Suprapubic skin (tissue), 4 donors: ENCODE data around the gene ANKFN1. TPM values are rescaled to one million over a fixed set of nuclear protein-coding genes. Genes with fewer than 3 reads are reported as not detected.

Experiments
- DNase-seq, 2 donors: peaks; one replicate each; pipeline ENCODE4 v3.0.0-alpha.2; 2019; ENCODE audit warnings: low spot score in 2 of 2
- H3K27ac ChIP-seq: fragments of 200-600 bp; sonication (generic); one replicate; pipeline ENCODE4 v1.5.1; 2019
- H3K27me3 ChIP-seq: fragments of 200-600 bp; sonication (generic); one replicate; pipeline ENCODE4 v1.5.1; 2019
- H3K36me3 ChIP-seq: fragments of 200-600 bp; sonication (generic); one replicate; pipeline ENCODE4 v1.5.1; 2019
- H3K4me1 ChIP-seq: fragments of 200-600 bp; sonication (generic); one replicate; pipeline ENCODE4 v1.5.1; 2019
- H3K4me3 ChIP-seq: fragments of 200-600 bp; sonication (generic); one replicate; pipeline ENCODE4 v1.5.1; 2019; ENCODE audit warnings: mild to moderate bottlenecking
- H3K9me3 ChIP-seq: fragments of 200-600 bp; sonication (generic); one replicate; pipeline ENCODE4 v1.5.1; 2019
- EP300 ChIP-seq: sonication (generic); formaldehyde crosslinking; IDR thresholded peaks from one replicate; pipeline ENCODE4 v1.6.1; 2017; ENCODE audit warnings: antibody characterized with exemption
- POLR2A ChIP-seq, 2 donors: fragments of 450-650 bp; IDR thresholded peaks; one replicate each; pipeline ENCODE4 v1.6.1; 2017; ENCODE audit warnings: antibody characterized with exemption in 2 of 2, mild to moderate bottlenecking in 2 of 2, moderate library complexity in 2 of 2
- POLR2AphosphoS5 ChIP-seq, 3 donors: sonication (generic); formaldehyde crosslinking; IDR thresholded peaks; one replicate each; pipeline ENCODE4 v1.6.1; 2017; ENCODE audit warnings: antibody characterized with exemption in 3 of 3
- WGBS: methylation state at CpG from one replicate; pipeline ENCODE4 v1.1.5; 2018; 5-methylcytosine and 5-hydroxymethylcytosine counted together
- total RNA-seq, 4 donors: library from RNA; depleted of rRNA; stranded (reverse); fragments of >200 nt; gene quantifications; one replicate each; pipeline ENCODE4 v1.1.0, GENCODE V29; 2016
- TF ChIP-seq, protein P1 (sequence below), 2 donors: fragments of 200-600 bp in 1 of 2; fragments of 450-650 bp in 1 of 2; sonication (generic) in 1 of 2; IDR thresholded peaks; one replicate each; pipeline ENCODE4 v1.5.1; 2016 to 2019; ENCODE audit warnings: antibody characterized with exemption in 2 of 2, mild to moderate bottlenecking in 1 of 2, moderate library complexity in 1 of 2

The ANKFN1 gene
- total RNA-seq, 4 donors from 2014 or later = 0.81 to 3.1 (median 1.7) TPM

DNA sequence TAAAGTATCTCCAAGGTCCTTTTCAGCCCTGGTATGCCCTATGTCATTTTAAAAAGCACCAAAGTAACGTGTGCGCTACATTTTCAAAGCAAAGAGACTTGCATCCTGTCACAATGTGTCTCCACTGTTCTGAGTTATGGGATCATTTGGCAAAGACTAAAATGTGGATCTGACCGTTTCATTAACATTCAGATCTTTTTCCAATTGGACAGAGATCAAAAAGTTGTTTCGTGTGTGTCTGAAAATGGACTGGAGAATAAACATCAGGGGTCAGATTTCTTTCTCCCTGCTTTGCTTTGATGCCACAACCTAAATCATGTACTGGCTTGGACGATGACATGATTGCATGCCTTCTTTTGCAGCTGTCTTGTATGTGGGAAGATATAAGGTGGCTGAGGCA is 304.2 kb downstream of the ANKFN1 start:
- Histone ChIP-seq H3K9me3 (no peaks in the 10 kb centered on the region), H3K36me3 (no peaks in the 10 kb centered on the region), H3K27ac (no peak overlapping the region), H3K4me1 (no peaks in the 10 kb centered on the region), H3K27me3 (peaks cover 3% of the 10 kb centered on the region), H3K4me3 (no peak overlapping the region)
- DNase-seq = no peak
- TF ChIP-seq EP300 (no peak), POLR2AphosphoS5 (IDR thresholded peaks at IDR 0.05) (no peak), POLR2A (IDR thresholded peaks at IDR 0.05) (no peak)
- TF ChIP-seq, protein P1, sequence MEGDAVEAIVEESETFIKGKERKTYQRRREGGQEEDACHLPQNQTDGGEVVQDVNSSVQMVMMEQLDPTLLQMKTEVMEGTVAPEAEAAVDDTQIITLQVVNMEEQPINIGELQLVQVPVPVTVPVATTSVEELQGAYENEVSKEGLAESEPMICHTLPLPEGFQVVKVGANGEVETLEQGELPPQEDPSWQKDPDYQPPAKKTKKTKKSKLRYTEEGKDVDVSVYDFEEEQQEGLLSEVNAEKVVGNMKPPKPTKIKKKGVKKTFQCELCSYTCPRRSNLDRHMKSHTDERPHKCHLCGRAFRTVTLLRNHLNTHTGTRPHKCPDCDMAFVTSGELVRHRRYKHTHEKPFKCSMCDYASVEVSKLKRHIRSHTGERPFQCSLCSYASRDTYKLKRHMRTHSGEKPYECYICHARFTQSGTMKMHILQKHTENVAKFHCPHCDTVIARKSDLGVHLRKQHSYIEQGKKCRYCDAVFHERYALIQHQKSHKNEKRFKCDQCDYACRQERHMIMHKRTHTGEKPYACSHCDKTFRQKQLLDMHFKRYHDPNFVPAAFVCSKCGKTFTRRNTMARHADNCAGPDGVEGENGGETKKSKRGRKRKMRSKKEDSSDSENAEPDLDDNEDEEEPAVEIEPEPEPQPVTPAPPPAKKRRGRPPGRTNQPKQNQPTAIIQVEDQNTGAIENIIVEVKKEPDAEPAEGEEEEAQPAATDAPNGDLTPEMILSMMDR (IDR thresholded peaks at IDR 0.05) = no peak
- 57% methylated on average over 5 of the region's 5 CpGs for WGBS

GRCh38 chr17:56465886-56466285 is 312.6 kb downstream of the ANKFN1 start:
- TF ChIP-seq EP300 (no peak), POLR2AphosphoS5 (IDR thresholded peaks at IDR 0.05) (no peak), POLR2A (IDR thresholded peaks at IDR 0.05) (no peak)
- TF ChIP-seq, protein P1 (IDR thresholded peaks at IDR 0.05) = no peak
- H3K27me3 ChIP-seq = no peaks in the 10 kb centered on the region
- H3K36me3 ChIP-seq = no peaks in the 10 kb centered on the region
- 89% methylated on average over 1 of the region's 1 CpG for WGBS
- H3K27ac ChIP-seq = no peak overlapping the region
- H3K4me1 ChIP-seq = no peaks in the 10 kb centered on the region
- no peak overlapping the region for H3K4me3 ChIP-seq
- H3K9me3 ChIP-seq = no peaks in the 10 kb centered on the region
- DNase-seq = no peak

DNA sequence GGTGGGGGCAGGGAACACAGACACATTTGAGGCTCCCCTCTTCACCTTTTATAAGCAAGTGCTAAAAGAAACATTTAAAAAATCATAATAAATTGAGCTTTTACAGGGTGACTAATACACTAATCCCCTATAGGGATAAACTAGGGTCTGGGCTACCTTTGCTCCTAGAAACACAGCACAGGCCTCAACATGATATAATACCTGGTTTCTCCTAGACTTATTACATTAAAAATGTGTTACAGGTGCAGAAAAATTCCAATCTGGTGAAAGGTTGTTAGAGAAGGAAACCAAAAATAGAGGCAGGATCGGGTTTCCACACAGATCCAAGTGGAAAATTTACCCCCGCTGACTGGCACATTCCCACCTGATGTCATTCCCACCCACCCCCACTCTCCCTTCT is 315.6 kb downstream of the ANKFN1 start:
- TF ChIP-seq POLR2AphosphoS5 (IDR thresholded peaks at IDR 0.05) (no peak), POLR2A (IDR thresholded peaks at IDR 0.05) (no peak), EP300 (no peak)
- TF ChIP-seq, protein P1 (IDR thresholded peaks at IDR 0.05) = no peak
- Histone ChIP-seq H3K27me3 (no peaks in the 10 kb centered on the region), H3K4me3 (no peak overlapping the region), H3K4me1 (no peaks in the 10 kb centered on the region), H3K27ac (no peak overlapping the region), H3K36me3 (no peaks in the 10 kb centered on the region), H3K9me3 (no peaks in the 10 kb centered on the region)
- no peak for DNase-seq
- 52% methylated on average over 2 of the region's 2 CpGs for WGBS

- no peak for DNase-seq
- H3K4me3 ChIP-seq = no peak overlapping the region
- TF ChIP-seq POLR2A (IDR thresholded peaks at IDR 0.05) (no peak), POLR2AphosphoS5 (IDR thresholded peaks at IDR 0.05) (no peak), EP300 (no peak)
- TF ChIP-seq, protein P1 (IDR thresholded peaks at IDR 0.05) = no peak
- no peaks in the 10 kb centered on the region for H3K4me1 ChIP-seq
- WGBS = 92% methylated on average over 3 of the region's 3 CpGs
- no peaks in the 10 kb centered on the region for H3K36me3 ChIP-seq
- H3K27ac ChIP-seq = no peak overlapping the region
- no peaks in the 10 kb centered on the region for H3K9me3 ChIP-seq
- H3K27me3 ChIP-seq = no peaks in the 10 kb centered on the region
Observed at GRCh38 chr17:56471696-56472095, 318.4 kb downstream of the ANKFN1 start.

GRCh38 chr17:56475116-56475515 is 321.8 kb downstream of the ANKFN1 start:
- TF ChIP-seq POLR2AphosphoS5 (IDR thresholded peaks at IDR 0.05) = no peak
- no peak for TF ChIP-seq EP300
- no peak for TF ChIP-seq POLR2A (IDR thresholded peaks at IDR 0.05)
- TF ChIP-seq, protein P1 (IDR thresholded peaks at IDR 0.05) = no peak
- 86% methylated on average over 1 of the region's 1 CpG for whole genome bisulfite sequencing
- Histone ChIP-seq H3K9me3 (no peaks in the 10 kb centered on the region), H3K4me1 (no peaks in the 10 kb centered on the region), H3K4me3 (no peak overlapping the region), H3K27me3 (no peaks in the 10 kb centered on the region), H3K27ac (no peak overlapping the region), H3K36me3 (no peaks in the 10 kb centered on the region)
- DNase-seq = no peak
